ENCODE measurements around the gene SH3PXD2A. TPM values are rescaled to one million over a fixed set of nuclear protein-coding genes. Genes with fewer than 3 reads are reported as not detected.

The SH3PXD2A gene
- total RNA-seq, 4 donors from 2014 or later: 9.4 to 20.6 (median 11.2) TPM

- peaks cover 16 to 40% of the 10 kb centered on the region in 2 donors for H3K4me1 ChIP-seq
- TF ChIP-seq, protein P1, sequence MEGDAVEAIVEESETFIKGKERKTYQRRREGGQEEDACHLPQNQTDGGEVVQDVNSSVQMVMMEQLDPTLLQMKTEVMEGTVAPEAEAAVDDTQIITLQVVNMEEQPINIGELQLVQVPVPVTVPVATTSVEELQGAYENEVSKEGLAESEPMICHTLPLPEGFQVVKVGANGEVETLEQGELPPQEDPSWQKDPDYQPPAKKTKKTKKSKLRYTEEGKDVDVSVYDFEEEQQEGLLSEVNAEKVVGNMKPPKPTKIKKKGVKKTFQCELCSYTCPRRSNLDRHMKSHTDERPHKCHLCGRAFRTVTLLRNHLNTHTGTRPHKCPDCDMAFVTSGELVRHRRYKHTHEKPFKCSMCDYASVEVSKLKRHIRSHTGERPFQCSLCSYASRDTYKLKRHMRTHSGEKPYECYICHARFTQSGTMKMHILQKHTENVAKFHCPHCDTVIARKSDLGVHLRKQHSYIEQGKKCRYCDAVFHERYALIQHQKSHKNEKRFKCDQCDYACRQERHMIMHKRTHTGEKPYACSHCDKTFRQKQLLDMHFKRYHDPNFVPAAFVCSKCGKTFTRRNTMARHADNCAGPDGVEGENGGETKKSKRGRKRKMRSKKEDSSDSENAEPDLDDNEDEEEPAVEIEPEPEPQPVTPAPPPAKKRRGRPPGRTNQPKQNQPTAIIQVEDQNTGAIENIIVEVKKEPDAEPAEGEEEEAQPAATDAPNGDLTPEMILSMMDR (IDR thresholded peaks at IDR 0.05): no peak
- TF ChIP-seq POLR2A (IDR thresholded peaks at IDR 0.05): no peak
- no peak overlapping the region for H3K4me3 ChIP-seq (replicated peaks in 1 of 3)
- no peaks in the 10 kb centered on the region for H3K36me3 ChIP-seq
- no peaks in the 10 kb centered on the region for H3K27me3 ChIP-seq
- no peak for DNase-seq
- WGBS, 2 donors: 91 to 95% methylated on average over 4 of the region's 4 CpGs
- intact Hi-C loops (cut with DNase I): no loop called here
- H3K9me3 ChIP-seq: no peaks in the 10 kb centered on the region
- H3K27ac ChIP-seq: no peak overlapping the region
Measured at GRCh38 chr10:103657061-103657591, 198.2 kb downstream of the SH3PXD2A start.

- Histone ChIP-seq H3K27ac (no peak overlapping the region), H3K27me3 (no peaks in the 10 kb centered on the region), H3K4me1 (peaks cover 6 to 26% of the 10 kb centered on the region in 2 donors), H3K36me3 (no peaks in the 10 kb centered on the region), H3K9me3 (no peaks in the 10 kb centered on the region), H3K4me3 (replicated peaks in 1 of 3) (no peak overlapping the region)
- TF ChIP-seq, protein P1 (IDR thresholded peaks at IDR 0.05): no peak
- TF ChIP-seq POLR2A (IDR thresholded peaks at IDR 0.05): no peak
- peak; percentile 34 to 36 for DNase-seq
- 56 to 60% methylated on average over 4 of the region's 4 CpGs for WGBS, 2 donors
- intact Hi-C loops (cut with DNase I): no loop called here
Measured at GRCh38 chr10:103654925-103655324, 200.5 kb downstream of the SH3PXD2A start.

- no peaks in the 10 kb centered on the region for H3K9me3 ChIP-seq
- H3K4me3 ChIP-seq (replicated peaks in 1 of 3): no peak overlapping the region
- intact Hi-C loops (cut with DNase I): no loop called here
- no peak overlapping the region for H3K27ac ChIP-seq
- peaks cover 15 to 32% of the 10 kb centered on the region in 2 donors for H3K4me1 ChIP-seq
- no peak for DNase-seq
- no peak for TF ChIP-seq POLR2A (IDR thresholded peaks at IDR 0.05)
- TF ChIP-seq, protein P1 (IDR thresholded peaks at IDR 0.05): no peak
- 73 to 82% methylated on average over 7 to 8 of the region's 8 CpGs for WGBS, 2 donors
- H3K27me3 ChIP-seq: no peaks in the 10 kb centered on the region
- no peaks in the 10 kb centered on the region for H3K36me3 ChIP-seq
Measured at GRCh38 chr10:103653581-103654037, 201.8 kb downstream of the SH3PXD2A start.

- Histone ChIP-seq H3K4me1 (peaks cover 24 to 41% of the 10 kb centered on the region in 2 donors), H3K36me3 (no peaks in the 10 kb centered on the region), H3K27ac (peak overlapping the region in 2 of 3 donors; percentile 2 to 18), H3K27me3 (no peaks in the 10 kb centered on the region), H3K9me3 (no peaks in the 10 kb centered on the region), H3K4me3 (replicated peaks in 1 of 3) (no peak overlapping the region)
- 56 to 60% methylated on average over 14 of the region's 15 CpGs for WGBS, 2 donors
- intact Hi-C loops (cut with DNase I): no loop called here
- DNase-seq: no peak
- no peak for TF ChIP-seq POLR2A (IDR thresholded peaks at IDR 0.05)
- TF ChIP-seq, protein P1 (IDR thresholded peaks at IDR 0.05): no peak
Measured at GRCh38 chr10:103652599-103653281, 202.6 kb downstream of the SH3PXD2A start.
